GM23338 (cell line): Measurements from ENCODE around the gene TGFBR1. TPM values are rescaled to one million over a fixed set of nuclear protein-coding genes. Genes with fewer than 3 reads are reported as not detected.

ENCODE experiments used
- CREB1 ChIP-seq: fragments of 250-450 bp; sonication (Bioruptor Pico); IDR thresholded peaks from 2 replicates; pipeline ENCODE4 v1.5.0; 2020; ENCODE audit warnings: low read depth, mild to moderate bottlenecking, moderate library complexity
- JUNB ChIP-seq: IDR thresholded peaks from one replicate; pipeline ENCODE4 v1.6.1; 2016; ENCODE audit warnings: antibody characterized with exemption; ENCODE audit not compliant: unreplicated experiment
- NANOG ChIP-seq: IDR thresholded peaks from 2 replicates; pipeline ENCODE4 v1.6.1; 2016; ENCODE audit warnings: antibody characterized with exemption, borderline replicate concordance
- POLR2AphosphoS5 ChIP-seq: IDR thresholded peaks from 2 replicates; pipeline ENCODE4 v1.6.1; 2016; ENCODE audit warnings: antibody characterized with exemption, low read depth
- STAT1 ChIP-seq: IDR thresholded peaks from one replicate; pipeline ENCODE4 v1.6.1; 2016; ENCODE audit warnings: antibody characterized with exemption; ENCODE audit not compliant: unreplicated experiment
- ZNF114 ChIP-seq: fragments of 250-450 bp; sonication (Bioruptor Pico); IDR thresholded peaks from 2 replicates; pipeline ENCODE4 v1.5.0; 2020; ENCODE audit warnings: mild to moderate bottlenecking, moderate library complexity
- ZNF331 ChIP-seq: fragments of 250-450 bp; sonication (Bioruptor Pico); IDR thresholded peaks from 2 replicates; pipeline ENCODE4 v1.5.0; 2020; ENCODE audit warnings: low read depth, mild to moderate bottlenecking, moderate library complexity
- polyA plus RNA-seq: library from polyadenylated mRNA; unstranded; fragments of >200 nt; fragmentation: Nextera tagmentation; extraction: Ambion mirVana; gene quantifications from 2 replicates; pipeline ENCODE4 v1.2.1, GENCODE V29; 2016
- total RNA-seq: library from RNA; depleted of rRNA; stranded (reverse); fragments of >200 nt; shearing (Covaris generic); gene quantifications from 2 replicates; pipeline ENCODE4 v1.2.3, GENCODE V29; 2014
- TF ChIP-seq, protein P1 (sequence below): fragments of 250-450 bp; sonication (Bioruptor Pico); IDR thresholded peaks from 2 replicates; pipeline ENCODE4 v1.5.0; 2020; ENCODE audit warnings: mild to moderate bottlenecking, moderate library complexity
- TF ChIP-seq, protein P2 (sequence below), 2 experiments: fragments of 200-600 bp in 1 of 2; sonication (generic) in 1 of 2; conservative IDR thresholded peaks; 2 replicates each; pipeline versions ENCODE4 v1.5.1 to v1.6.1; 2016 to 2017; ENCODE audit warnings: antibody characterized with exemption in 2 of 2, low read depth in 2 of 2, mild to moderate bottlenecking in 2 of 2, moderate library complexity in 1 of 2
- TF ChIP-seq, protein P3 (sequence below): IDR thresholded peaks from 2 replicates; pipeline ENCODE4 v1.6.1; 2016; ENCODE audit warnings: antibody characterized with exemption

Gene TGFBR1
- total and polyA plus RNA-seq, 2 experiments from 2014 or later: 9.3 to 40.2 TPM

DNA sequence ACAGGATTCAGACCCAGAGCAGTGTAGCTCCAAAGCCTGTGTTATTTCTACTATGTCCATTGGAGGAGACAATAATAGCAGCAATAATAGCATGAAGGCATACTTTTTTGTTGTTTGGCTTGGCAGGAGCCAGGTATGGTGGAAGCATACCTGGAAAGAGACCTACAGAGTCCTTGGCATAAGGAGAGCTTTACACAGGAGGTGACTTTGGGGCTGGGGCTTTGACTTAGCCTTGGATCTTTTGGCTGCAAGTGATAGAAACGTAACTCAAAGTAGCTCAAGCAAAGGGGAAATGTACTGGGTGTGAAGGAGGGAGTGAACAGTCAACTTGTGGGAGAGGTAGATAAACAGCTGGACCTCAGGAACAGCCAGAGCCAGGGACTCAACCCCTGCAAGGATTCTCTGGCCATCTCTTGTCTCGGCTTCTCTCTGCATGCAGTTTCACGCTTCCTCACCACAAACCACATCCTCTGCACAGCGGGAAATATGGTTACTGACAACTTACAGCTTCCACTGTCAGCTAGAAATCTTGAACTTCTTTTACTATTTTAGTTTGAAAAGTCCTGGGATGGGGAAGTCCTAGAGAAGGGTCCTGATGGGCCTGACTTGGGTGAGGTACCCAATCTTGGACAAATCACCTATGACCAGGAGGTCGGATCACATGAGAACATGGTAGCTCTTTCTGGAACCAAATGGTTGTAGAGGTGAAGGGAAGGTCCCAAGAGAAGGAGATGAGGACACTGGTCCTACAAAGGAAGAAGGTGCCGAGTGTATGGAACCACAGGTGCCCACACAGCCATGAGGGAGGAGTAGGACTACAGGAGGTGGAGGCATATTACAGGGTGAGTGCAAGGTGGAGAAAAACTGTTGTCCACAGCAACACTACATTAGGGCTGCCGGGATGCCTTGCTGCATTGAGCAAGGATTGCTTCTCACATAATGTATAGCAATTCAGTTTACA, 47.0 kb upstream of the TGFBR1 start (continued):
- TF ChIP-seq, protein P1, sequence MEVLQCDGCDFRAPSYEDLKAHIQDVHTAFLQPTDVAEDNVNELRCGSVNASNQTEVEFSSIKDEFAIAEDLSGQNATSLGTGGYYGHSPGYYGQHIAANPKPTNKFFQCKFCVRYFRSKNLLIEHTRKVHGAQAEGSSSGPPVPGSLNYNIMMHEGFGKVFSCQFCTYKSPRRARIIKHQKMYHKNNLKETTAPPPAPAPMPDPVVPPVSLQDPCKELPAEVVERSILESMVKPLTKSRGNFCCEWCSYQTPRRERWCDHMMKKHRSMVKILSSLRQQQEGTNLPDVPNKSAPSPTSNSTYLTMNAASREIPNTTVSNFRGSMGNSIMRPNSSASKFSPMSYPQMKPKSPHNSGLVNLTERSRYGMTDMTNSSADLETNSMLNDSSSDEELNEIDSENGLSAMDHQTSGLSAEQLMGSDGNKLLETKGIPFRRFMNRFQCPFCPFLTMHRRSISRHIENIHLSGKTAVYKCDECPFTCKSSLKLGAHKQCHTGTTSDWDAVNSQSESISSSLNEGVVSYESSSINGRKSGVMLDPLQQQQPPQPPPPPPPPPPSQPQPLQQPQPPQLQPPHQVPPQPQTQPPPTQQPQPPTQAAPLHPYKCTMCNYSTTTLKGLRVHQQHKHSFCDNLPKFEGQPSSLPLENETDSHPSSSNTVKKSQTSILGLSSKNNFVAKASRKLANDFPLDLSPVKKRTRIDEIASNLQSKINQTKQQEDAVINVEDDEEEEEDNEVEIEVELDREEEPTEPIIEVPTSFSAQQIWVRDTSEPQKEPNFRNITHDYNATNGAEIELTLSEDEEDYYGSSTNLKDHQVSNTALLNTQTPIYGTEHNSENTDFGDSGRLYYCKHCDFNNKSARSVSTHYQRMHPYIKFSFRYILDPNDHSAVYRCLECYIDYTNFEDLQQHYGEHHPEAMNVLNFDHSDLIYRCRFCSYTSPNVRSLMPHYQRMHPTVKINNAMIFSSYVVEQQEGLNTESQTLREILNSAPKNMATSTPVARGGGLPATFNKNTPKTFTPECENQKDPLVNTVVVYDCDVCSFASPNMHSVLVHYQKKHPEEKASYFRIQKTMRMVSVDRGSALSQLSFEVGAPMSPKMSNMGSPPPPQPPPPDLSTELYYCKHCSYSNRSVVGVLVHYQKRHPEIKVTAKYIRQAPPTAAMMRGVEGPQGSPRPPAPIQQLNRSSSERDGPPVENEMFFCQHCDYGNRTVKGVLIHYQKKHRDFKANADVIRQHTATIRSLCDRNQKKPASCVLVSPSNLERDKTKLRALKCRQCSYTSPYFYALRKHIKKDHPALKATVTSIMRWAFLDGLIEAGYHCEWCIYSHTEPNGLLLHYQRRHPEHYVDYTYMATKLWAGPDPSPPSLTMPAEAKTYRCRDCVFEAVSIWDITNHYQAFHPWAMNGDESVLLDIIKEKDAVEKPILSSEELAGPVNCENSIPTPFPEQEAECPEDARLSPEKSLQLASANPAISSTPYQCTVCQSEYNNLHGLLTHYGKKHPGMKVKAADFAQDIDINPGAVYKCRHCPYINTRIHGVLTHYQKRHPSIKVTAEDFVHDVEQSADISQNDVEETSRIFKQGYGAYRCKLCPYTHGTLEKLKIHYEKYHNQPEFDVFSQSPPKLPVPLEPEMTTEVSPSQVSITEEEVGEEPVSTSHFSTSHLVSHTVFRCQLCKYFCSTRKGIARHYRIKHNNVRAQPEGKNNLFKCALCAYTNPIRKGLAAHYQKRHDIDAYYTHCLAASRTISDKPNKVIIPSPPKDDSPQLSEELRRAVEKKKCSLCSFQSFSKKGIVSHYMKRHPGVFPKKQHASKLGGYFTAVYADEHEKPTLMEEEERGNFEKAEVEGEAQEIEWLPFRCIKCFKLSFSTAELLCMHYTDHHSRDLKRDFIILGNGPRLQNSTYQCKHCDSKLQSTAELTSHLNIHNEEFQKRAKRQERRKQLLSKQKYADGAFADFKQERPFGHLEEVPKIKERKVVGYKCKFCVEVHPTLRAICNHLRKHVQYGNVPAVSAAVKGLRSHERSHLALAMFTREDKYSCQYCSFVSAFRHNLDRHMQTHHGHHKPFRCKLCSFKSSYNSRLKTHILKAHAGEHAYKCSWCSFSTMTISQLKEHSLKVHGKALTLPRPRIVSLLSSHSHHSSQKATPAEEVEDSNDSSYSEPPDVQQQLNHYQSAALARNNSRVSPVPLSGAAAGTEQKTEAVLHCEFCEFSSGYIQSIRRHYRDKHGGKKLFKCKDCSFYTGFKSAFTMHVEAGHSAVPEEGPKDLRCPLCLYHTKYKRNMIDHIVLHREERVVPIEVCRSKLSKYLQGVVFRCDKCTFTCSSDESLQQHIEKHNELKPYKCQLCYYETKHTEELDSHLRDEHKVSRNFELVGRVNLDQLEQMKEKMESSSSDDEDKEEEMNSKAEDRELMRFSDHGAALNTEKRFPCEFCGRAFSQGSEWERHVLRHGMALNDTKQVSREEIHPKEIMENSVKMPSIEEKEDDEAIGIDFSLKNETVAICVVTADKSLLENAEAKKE (CRISPR knock-in tag): no peak
- no peak for TF ChIP-seq ZNF331 (CRISPR knock-in tag)
- TF ChIP-seq, protein P2, sequence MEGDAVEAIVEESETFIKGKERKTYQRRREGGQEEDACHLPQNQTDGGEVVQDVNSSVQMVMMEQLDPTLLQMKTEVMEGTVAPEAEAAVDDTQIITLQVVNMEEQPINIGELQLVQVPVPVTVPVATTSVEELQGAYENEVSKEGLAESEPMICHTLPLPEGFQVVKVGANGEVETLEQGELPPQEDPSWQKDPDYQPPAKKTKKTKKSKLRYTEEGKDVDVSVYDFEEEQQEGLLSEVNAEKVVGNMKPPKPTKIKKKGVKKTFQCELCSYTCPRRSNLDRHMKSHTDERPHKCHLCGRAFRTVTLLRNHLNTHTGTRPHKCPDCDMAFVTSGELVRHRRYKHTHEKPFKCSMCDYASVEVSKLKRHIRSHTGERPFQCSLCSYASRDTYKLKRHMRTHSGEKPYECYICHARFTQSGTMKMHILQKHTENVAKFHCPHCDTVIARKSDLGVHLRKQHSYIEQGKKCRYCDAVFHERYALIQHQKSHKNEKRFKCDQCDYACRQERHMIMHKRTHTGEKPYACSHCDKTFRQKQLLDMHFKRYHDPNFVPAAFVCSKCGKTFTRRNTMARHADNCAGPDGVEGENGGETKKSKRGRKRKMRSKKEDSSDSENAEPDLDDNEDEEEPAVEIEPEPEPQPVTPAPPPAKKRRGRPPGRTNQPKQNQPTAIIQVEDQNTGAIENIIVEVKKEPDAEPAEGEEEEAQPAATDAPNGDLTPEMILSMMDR (conservative IDR thresholded peaks at IDR 0.05; ENCODE audit: low read depth in 2 of 2): no peak
- no peak for TF ChIP-seq NANOG
- TF ChIP-seq STAT1: no peak
- TF ChIP-seq CREB1 (CRISPR knock-in tag): no peak
- TF ChIP-seq POLR2AphosphoS5: no peak
- no peak for TF ChIP-seq JUNB
- TF ChIP-seq ZNF114: no peak
- TF ChIP-seq, protein P3, sequence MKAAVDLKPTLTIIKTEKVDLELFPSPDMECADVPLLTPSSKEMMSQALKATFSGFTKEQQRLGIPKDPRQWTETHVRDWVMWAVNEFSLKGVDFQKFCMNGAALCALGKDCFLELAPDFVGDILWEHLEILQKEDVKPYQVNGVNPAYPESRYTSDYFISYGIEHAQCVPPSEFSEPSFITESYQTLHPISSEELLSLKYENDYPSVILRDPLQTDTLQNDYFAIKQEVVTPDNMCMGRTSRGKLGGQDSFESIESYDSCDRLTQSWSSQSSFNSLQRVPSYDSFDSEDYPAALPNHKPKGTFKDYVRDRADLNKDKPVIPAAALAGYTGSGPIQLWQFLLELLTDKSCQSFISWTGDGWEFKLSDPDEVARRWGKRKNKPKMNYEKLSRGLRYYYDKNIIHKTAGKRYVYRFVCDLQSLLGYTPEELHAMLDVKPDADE: no peak
